ENCODE measurements around the gene KCNIP1. TPM values are rescaled to one million over a fixed set of nuclear protein-coding genes. Genes with fewer than 3 reads are reported as not detected.

The KCNIP1 gene
- total and polyA plus RNA-seq, 4 donors: 0.13 to 1.8 (median 0.72) TPM

- no peak for ATAC-seq (ENCODE audit: insufficient read depth, low FRiP score)
- no peak for DNase-seq
- no peak overlapping the region for H3K27ac ChIP-seq (ENCODE audit: low read depth in 1 of 2, low read length in 1 of 2)
- no peaks in the 10 kb centered on the region for H3K36me3 ChIP-seq (ENCODE audit: control insufficient read depth in 4 of 4, insufficient read depth in 4 of 4, low read length in 4 of 4)
- H3K9ac ChIP-seq (ENCODE audit: insufficient read depth in 1 of 2, low read length in 2 of 2): no peak overlapping the region
- H3K4me1 ChIP-seq (ENCODE audit: control insufficient read depth in 5 of 5, insufficient read depth in 5 of 5, low read length in 5 of 5): no peaks in the 10 kb centered on the region
- H3K9me3 ChIP-seq (ENCODE audit: control insufficient read depth in 4 of 4, insufficient read depth in 3 of 4, low read length in 3 of 4): peaks cover 0 to 4% (median 0%) of the 10 kb centered on the region in 4 donors
- no peak overlapping the region for H3K4me3 ChIP-seq
- no peaks in the 10 kb centered on the region for H3K27me3 ChIP-seq (ENCODE audit: control insufficient read depth in 3 of 3, insufficient read depth in 3 of 3, low read length in 2 of 3)
- TF ChIP-seq CTCF (IDR thresholded peaks at IDR 0.05; ENCODE audit: control extremely low read depth, extremely low read depth): no peak
- 40 to 62% methylated on average over 6 of the region's 6 CpGs for WGBS, 2 donors
Measured at GRCh38 chr5:170475294-170476000, 28.4 kb upstream of the KCNIP1 start.

DNA sequence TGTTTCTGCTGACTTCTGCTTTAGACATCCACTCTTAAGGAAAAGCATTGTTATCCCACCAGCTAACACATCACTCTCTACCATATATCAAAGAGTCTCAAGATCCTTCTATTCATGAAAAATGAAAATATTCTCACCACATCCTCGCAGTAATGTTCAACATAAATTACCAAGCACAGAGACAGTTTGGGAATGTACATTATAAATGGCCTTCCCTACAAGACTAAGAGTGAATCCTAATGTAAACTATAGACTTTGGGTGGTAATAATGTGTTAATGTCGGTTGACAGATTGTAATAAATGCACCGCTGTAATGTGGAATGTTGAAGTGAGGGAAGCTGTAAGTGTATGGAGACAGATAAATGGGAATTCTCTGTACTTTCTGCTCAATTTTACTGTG lies 27.1 kb upstream of the KCNIP1 start:
- Histone ChIP-seq H3K36me3 (ENCODE audit: control insufficient read depth in 4 of 4, insufficient read depth in 4 of 4, low read length in 4 of 4) (no peaks in the 10 kb centered on the region), H3K27me3 (ENCODE audit: control insufficient read depth in 3 of 3, insufficient read depth in 3 of 3, low read length in 2 of 3) (no peaks in the 10 kb centered on the region), H3K4me3 (no peak overlapping the region), H3K9ac (ENCODE audit: insufficient read depth in 1 of 2, low read length in 2 of 2) (no peak overlapping the region), H3K27ac (ENCODE audit: low read depth in 1 of 2, low read length in 1 of 2) (no peak overlapping the region), H3K9me3 (ENCODE audit: control insufficient read depth in 4 of 4, insufficient read depth in 3 of 4, low read length in 3 of 4) (peaks cover 0 to 4% (median 0%) of the 10 kb centered on the region in 4 donors), H3K4me1 (ENCODE audit: control insufficient read depth in 5 of 5, insufficient read depth in 5 of 5, low read length in 5 of 5) (no peaks in the 10 kb centered on the region)
- WGBS, 2 donors: 92 to 93% methylated on average over 3 of the region's 3 CpGs
- no peak for TF ChIP-seq CTCF (IDR thresholded peaks at IDR 0.05; ENCODE audit: control extremely low read depth, extremely low read depth)
- ATAC-seq (ENCODE audit: insufficient read depth, low FRiP score) (no peak), DNase-seq (no peak)

DNA sequence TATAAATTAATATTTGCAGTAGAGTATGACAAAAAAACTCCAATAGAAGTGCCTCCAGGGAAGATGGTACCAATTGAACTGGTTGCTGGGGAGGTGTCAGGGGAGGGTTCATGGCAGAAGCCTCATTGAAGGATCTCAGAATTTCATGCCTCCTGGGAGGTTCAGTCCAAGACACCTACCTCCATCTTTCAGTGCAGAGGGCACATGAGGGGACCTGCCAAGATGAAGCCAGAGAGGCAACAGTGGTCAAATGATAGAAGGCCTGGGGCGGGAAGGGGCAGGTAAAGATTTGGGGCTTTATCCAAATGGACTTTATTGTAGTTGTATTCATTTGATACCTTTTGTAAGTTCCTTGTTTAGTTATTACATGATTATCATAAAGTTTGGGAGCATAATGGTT lies 25.9 kb upstream of the KCNIP1 start:
- 93 to 100% methylated on average over 1 of the region's 1 CpG for WGBS, 2 donors
- Histone ChIP-seq H3K27ac (ENCODE audit: low read depth in 1 of 2, low read length in 1 of 2) (no peak overlapping the region), H3K9ac (ENCODE audit: insufficient read depth in 1 of 2, low read length in 2 of 2) (no peak overlapping the region), H3K4me1 (ENCODE audit: control insufficient read depth in 5 of 5, insufficient read depth in 5 of 5, low read length in 5 of 5) (no peaks in the 10 kb centered on the region), H3K27me3 (ENCODE audit: control insufficient read depth in 3 of 3, insufficient read depth in 3 of 3, low read length in 2 of 3) (no peaks in the 10 kb centered on the region), H3K4me3 (no peak overlapping the region), H3K9me3 (ENCODE audit: control insufficient read depth in 4 of 4, insufficient read depth in 3 of 4, low read length in 3 of 4) (peaks cover 0 to 2% (median 0%) of the 10 kb centered on the region in 4 donors), H3K36me3 (ENCODE audit: control insufficient read depth in 4 of 4, insufficient read depth in 4 of 4, low read length in 4 of 4) (no peaks in the 10 kb centered on the region)
- no peak for TF ChIP-seq CTCF (IDR thresholded peaks at IDR 0.05; ENCODE audit: control extremely low read depth, extremely low read depth)
- ATAC-seq (ENCODE audit: insufficient read depth, low FRiP score) (no peak), DNase-seq (no peak)

GRCh38 chr5:170478306-170478705 lies 25.5 kb upstream of the KCNIP1 start:
- no peak for TF ChIP-seq CTCF (IDR thresholded peaks at IDR 0.05; ENCODE audit: control extremely low read depth, extremely low read depth)
- H3K4me3 ChIP-seq: no peak overlapping the region
- H3K36me3 ChIP-seq (ENCODE audit: control insufficient read depth in 4 of 4, insufficient read depth in 4 of 4, low read length in 4 of 4): no peaks in the 10 kb centered on the region
- 90 to 92% methylated on average over 6 of the region's 6 CpGs for WGBS, 2 donors
- H3K27ac ChIP-seq (ENCODE audit: low read depth in 1 of 2, low read length in 1 of 2): no peak overlapping the region
- H3K4me1 ChIP-seq (ENCODE audit: control insufficient read depth in 5 of 5, insufficient read depth in 5 of 5, low read length in 5 of 5): no peaks in the 10 kb centered on the region
- peaks cover 0 to 2% (median 0%) of the 10 kb centered on the region in 4 donors for H3K9me3 ChIP-seq (ENCODE audit: control insufficient read depth in 4 of 4, insufficient read depth in 3 of 4, low read length in 3 of 4)
- no peak overlapping the region for H3K9ac ChIP-seq (ENCODE audit: insufficient read depth in 1 of 2, low read length in 2 of 2)
- no peaks in the 10 kb centered on the region for H3K27me3 ChIP-seq (ENCODE audit: control insufficient read depth in 3 of 3, insufficient read depth in 3 of 3, low read length in 2 of 3)
- ATAC-seq (ENCODE audit: insufficient read depth, low FRiP score): no peak
- DNase-seq: no peak

All from lung (tissue), 12 donors.